Fibroblast of villous mesenchyme (primary cell): ENCODE data around the gene CCDC88A. TPM values are rescaled to one million over a fixed set of nuclear protein-coding genes. Genes with fewer than 3 reads are reported as not detected.
"Not testable (repeated sequence)": the region's sequence is repeated elsewhere in the genome, so short reads cannot be mapped to it uniquely, and the experiment has no call there.

ENCODE experiments used
- DNase-seq: peaks from one replicate; pipeline ENCODE4 v3.0.0-alpha.2; 2010; ENCODE audit warnings: low read depth
- H3K4me3 ChIP-seq: 2 replicates; pipeline ENCODE4 v1.5.1; 2011; ENCODE audit warnings: low read depth, mild to moderate bottlenecking, low read length
- total RNA-seq: library from RNA; depleted of rRNA; stranded (reverse); fragments of >200 nt; gene quantifications from 2 replicates; pipeline ENCODE4 v1.2.3, GENCODE V29; 2012
- TF ChIP-seq, protein P1 (sequence below): IDR thresholded peaks from 2 replicates; pipeline ENCODE4 v1.5.1; 2012; ENCODE audit warnings: low read depth, mild to moderate bottlenecking, low read length; ENCODE audit not compliant: insufficient read depth

The CCDC88A gene
- total RNA-seq, 1 donor: 70.8 TPM

DNA sequence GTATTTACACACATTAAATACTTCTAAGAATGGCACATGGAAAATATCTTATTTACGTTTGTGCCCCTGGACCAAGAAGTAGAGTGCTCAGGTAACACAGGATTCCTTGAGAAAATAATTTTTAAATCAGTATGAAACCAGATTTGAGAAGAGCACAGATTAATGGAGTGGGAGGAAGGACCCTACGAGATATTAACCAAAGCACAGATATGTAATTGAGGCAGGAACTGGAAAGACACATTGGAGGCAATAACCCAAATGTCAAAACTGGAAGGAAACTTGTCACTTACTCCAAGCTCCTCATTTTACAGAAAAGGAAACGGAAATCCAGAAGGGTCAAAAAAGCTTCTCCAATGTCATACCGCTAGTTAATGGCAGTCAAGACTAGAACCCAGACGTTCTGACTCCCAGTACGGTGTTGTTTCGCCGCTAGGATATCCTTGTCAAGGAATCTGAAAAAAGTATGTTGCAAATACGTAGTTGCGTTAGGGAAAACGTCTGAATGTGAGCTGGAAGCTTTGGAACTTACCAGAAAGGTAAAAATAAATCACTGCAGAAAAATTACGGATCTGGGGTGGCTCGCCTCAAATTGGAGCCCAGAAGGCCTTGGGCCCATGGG is 151.3 kb downstream of the CCDC88A start:
- TF ChIP-seq, protein P1, sequence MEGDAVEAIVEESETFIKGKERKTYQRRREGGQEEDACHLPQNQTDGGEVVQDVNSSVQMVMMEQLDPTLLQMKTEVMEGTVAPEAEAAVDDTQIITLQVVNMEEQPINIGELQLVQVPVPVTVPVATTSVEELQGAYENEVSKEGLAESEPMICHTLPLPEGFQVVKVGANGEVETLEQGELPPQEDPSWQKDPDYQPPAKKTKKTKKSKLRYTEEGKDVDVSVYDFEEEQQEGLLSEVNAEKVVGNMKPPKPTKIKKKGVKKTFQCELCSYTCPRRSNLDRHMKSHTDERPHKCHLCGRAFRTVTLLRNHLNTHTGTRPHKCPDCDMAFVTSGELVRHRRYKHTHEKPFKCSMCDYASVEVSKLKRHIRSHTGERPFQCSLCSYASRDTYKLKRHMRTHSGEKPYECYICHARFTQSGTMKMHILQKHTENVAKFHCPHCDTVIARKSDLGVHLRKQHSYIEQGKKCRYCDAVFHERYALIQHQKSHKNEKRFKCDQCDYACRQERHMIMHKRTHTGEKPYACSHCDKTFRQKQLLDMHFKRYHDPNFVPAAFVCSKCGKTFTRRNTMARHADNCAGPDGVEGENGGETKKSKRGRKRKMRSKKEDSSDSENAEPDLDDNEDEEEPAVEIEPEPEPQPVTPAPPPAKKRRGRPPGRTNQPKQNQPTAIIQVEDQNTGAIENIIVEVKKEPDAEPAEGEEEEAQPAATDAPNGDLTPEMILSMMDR: peak; percentile 2

DNA sequence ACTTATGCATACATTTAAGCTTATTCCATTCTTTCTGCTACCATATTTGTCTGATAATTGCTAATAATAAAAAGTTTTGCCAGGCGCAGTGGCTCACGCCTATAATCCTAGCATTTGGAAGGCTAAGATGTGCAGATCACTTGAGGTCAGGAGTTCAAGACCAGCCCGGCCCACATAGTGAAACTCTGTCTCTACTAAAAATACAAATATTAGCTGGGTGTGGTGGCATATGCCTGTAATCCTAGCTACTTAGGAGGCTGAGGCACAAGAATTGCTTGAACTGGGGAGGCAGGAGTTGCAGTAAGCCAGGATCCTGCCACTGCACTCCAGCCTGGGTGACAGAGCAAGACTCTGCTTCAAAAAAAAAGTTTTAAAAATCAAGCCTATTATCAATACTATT is 160.1 kb downstream of the CCDC88A start:
- DNase-seq, H3K4me3 ChIP-seq: not testable (repeated sequence)

More for the DNA sequence above, 151.3 kb downstream of the CCDC88A start:
- peak overlapping the region; percentile 88 for H3K4me3 ChIP-seq
- no peak for DNase-seq

DNA sequence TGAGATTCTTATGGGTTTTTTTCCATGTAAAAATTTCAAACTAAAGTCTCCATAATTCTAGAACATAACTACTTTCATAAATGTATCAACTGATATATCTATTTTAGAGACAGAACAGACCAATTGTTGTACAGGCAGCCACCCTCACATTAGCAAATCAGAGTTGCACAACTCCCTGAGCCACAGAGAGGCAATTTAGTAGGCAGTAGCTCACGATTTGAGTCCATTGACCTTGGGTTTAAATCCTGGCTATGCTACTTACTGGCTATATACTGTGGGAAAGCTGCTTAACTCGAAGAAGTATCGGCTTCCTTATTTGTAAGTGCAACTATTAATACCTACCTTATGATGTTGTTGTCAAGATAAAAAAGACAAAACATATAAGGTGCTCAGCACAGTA is 166.8 kb downstream of the CCDC88A start:
- H3K4me3 ChIP-seq: no peak overlapping the region
- TF ChIP-seq, protein P1: no peak
- DNase-seq: no peak

DNA sequence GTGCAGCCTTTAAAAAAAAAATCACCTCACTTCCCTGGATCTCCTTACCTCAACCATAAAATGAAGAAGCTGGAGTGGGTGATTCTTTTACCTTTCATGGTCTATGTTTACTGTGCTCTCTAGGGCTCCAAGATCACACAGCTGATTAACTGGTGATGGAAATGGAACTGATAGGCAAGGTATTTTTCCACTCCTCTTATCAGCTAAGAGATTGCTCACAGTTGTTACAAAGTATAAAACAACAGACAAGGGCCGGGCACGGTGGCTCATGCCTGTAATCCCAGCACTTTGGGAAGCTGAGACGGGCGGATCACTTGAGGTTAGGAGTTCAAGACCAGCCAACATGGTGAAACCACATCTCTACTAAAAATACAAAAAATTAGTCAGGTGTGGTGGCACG is 172.6 kb downstream of the CCDC88A start:
- no peak for DNase-seq
- H3K4me3 ChIP-seq: no peak overlapping the region
- TF ChIP-seq, protein P1: no peak

DNA sequence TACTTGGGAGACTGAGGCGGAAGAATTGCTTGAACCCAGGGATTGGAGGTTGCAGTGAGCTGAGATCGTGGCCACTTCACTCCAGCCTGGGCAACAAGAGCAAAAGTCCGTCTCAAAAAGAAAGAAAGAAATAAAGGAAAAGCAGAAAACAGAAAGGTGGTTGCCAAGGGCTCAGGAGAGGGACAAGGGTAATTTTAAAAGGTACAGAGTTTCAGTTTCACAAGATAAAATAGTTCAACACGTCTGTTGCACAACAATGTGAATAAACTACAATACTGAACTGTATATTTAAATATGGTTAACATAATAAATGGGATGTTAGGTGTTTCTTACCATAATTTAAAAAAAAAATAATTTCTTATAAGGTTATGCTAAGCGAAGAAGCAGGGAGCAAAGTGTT is 174.2 kb downstream of the CCDC88A start:
- H3K4me3 ChIP-seq: no peak overlapping the region
- TF ChIP-seq, protein P1: no peak
- no peak for DNase-seq

DNA sequence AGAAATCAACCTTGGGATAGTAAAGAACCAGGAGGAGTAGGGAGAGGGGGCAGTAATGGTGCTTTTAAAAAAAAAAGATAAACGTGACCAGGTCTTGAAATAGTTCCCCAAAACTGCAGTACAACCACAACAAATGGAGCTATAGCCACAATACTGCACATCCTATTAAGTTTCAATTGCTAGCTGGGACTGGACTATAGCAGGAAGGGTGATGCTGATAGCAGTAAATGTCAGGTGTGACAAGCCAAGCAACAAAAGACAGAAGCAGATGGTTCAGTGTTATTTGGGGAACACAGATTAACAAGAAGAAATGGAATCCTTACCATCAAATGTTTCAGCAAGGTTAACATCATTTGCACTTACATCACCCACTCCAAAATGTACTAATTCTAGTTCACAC is 177.0 kb downstream of the CCDC88A start:
- TF ChIP-seq, protein P1: no peak
- no peak overlapping the region for H3K4me3 ChIP-seq
- DNase-seq: no peak

DNA sequence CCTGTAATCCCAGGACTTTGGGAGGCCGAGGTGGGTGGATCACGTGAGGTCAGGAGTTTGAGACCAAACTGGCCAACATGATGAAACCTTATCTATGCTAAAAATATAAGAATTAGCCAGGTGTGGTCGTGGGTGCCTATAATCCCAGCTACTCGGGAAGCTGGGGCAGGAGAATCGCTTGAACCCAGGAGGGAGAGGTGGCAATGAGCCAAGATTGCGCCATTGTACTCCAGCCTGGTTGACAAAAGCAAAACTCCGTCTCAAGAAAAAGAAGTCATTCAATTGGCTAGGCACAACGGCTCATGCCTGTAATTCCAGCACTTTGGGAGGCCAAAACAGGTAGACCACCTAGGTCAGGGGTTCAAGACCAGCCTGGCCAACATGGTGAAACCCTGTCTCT is 178.1 kb downstream of the CCDC88A start:
- not testable (repeated sequence) for DNase-seq, H3K4me3 ChIP-seq

DNA sequence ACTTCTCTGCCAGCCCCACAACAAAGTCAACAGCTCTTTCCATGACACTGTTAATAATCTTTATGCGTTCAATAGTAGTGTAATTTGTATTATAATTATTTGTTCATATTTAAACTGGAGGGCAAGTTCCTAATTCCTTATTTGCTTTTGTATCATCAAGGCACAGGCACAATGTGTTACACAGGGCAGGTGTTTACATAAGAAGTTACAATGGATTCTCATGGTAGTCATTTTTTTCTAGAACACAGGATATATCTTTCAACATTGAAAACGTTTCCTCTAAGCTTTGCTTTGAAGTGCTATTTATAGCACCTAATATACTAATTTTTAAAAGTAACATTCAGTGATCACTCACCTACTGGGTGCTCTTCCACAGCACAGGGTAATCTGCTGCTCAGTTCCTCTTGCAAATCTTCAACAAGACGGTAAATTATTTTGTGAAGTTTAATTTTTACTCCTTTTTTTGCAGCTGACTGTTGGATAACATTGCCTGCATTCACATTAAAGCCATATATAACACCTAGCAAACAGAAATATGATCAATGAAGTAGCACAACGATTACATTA is 179.9 kb downstream of the CCDC88A start:
- TF ChIP-seq, protein P1: no peak
- DNase-seq: no peak

More for the DNA sequence above, 179.9 kb downstream of the CCDC88A start:
- no peak overlapping the region for H3K4me3 ChIP-seq
